Hepatocyte (in vitro differentiated cells): Measurements from ENCODE around the gene MBP. TPM values are rescaled to one million over a fixed set of nuclear protein-coding genes. Genes with fewer than 3 reads are reported as not detected.

Experiments
- DNase-seq: peaks from one replicate; pipeline ENCODE4 v3.0.0-alpha.2; 2016; ENCODE audit warnings: low spot score
- H2AFZ ChIP-seq: fragments of 200-600 bp; sonication (generic); 2 replicates; pipeline ENCODE4 v1.6.0; 2016; ENCODE audit warnings: antibody characterized with exemption, mild to moderate bottlenecking
- H3K27ac ChIP-seq: fragments of 200-600 bp; sonication (generic); 2 replicates; pipeline ENCODE4 v1.5.1; 2016; ENCODE audit warnings: mild to moderate bottlenecking
- H3K27me3 ChIP-seq: fragments of 200-600 bp; sonication (generic); 2 replicates; pipeline ENCODE4 v1.6.1; 2016
- H3K36me3 ChIP-seq: fragments of 200-600 bp; sonication (generic); replicated peaks from 2 replicates; pipeline ENCODE4 v1.5.1; 2016; ENCODE audit warnings: low read depth; ENCODE audit not compliant: insufficient read depth
- H3K4me1 ChIP-seq: fragments of 200-600 bp; sonication (generic); 2 replicates; pipeline ENCODE4 v1.5.1; 2016; ENCODE audit warnings: mild to moderate bottlenecking, moderate library complexity; ENCODE audit not compliant: insufficient read depth
- H3K4me2 ChIP-seq: fragments of 200-600 bp; sonication (generic); 2 replicates; pipeline ENCODE4 v1.6.0; 2016
- H3K4me3 ChIP-seq: fragments of 200-600 bp; sonication (generic); 2 replicates; pipeline ENCODE4 v1.5.1; 2016; ENCODE audit warnings: mild to moderate bottlenecking
- H3K79me2 ChIP-seq: fragments of 200-600 bp; sonication (generic); 2 replicates; pipeline ENCODE4 v1.6.0; 2017; ENCODE audit warnings: mild to moderate bottlenecking
- H3K9me2 ChIP-seq: fragments of 200-600 bp; sonication (generic); replicated peaks from 2 replicates; pipeline ENCODE4 v1.6.0; 2017; ENCODE audit warnings: mild to moderate bottlenecking; ENCODE audit not compliant: insufficient read depth
- H3K9me3 ChIP-seq: fragments of 200-600 bp; sonication (generic); 2 replicates; pipeline ENCODE4 v1.5.1; 2016; ENCODE audit warnings: low read depth, mild to moderate bottlenecking
- H4K20me1 ChIP-seq: fragments of 200-600 bp; sonication (generic); 2 replicates; pipeline ENCODE4 v1.6.0; 2016; ENCODE audit warnings: mild to moderate bottlenecking; ENCODE audit not compliant: insufficient read depth, poor library complexity, severe bottlenecking
- CTCF ChIP-seq: fragments of 200-600 bp; sonication (generic); IDR thresholded peaks from 2 replicates; pipeline ENCODE4 v1.5.1; 2016; ENCODE audit warnings: antibody characterized with exemption, mild to moderate bottlenecking; ENCODE audit not compliant: poor library complexity
- EZH2 ChIP-seq: fragments of 200-600 bp; sonication (generic); IDR thresholded peaks from 2 replicates; pipeline ENCODE4 v1.6.1; 2016; ENCODE audit warnings: antibody characterized with exemption, mild to moderate bottlenecking, borderline replicate concordance
- EZH2phosphoT487 ChIP-seq: fragments of 200-600 bp; sonication (generic); IDR thresholded peaks from one replicate; pipeline ENCODE4 v1.6.1; 2018; ENCODE audit warnings: antibody characterized with exemption, mild to moderate bottlenecking, low read depth, moderate library complexity; ENCODE audit not compliant: unreplicated experiment, severe bottlenecking
- WGBS: methylation state at CpG from one replicate; pipeline ENCODE4 v1.1.6; 2016; ENCODE audit warnings: low lambda C conversion rate; ENCODE audit errors: missing lambda C conversion rate; 5-methylcytosine and 5-hydroxymethylcytosine counted together
- polyA plus RNA-seq: library from polyadenylated mRNA; unstranded; fragments of >200 nt; fragmentation: Nextera tagmentation; extraction: Ambion mirVana; gene quantifications from 2 replicates; pipeline ENCODE4 v1.2.1, GENCODE V29; 2016
- total RNA-seq: library from RNA; depleted of rRNA; stranded (reverse); fragments of >200 nt; gene quantifications from 2 replicates; pipeline ENCODE4 v1.2.3, GENCODE V29; 2014

The MBP gene
- total and polyA plus RNA-seq, 2 experiments from 2014 or later: 21.6 to 22.1 TPM

GRCh38 chr18:77133835-77134496 is 1.4 kb upstream of the MBP start:
- no peak overlapping the region for H3K27ac ChIP-seq
- H2AFZ ChIP-seq: no peak overlapping the region
- WGBS: 61% methylated on average over 11 of the region's 12 CpGs
- no peak for TF ChIP-seq EZH2
- H3K36me3 ChIP-seq: no peaks in the 10 kb centered on the region
- peak overlapping the region; percentile 94 for H3K4me2 ChIP-seq
- H3K79me2 ChIP-seq: peaks cover 22% of the 10 kb centered on the region
- peaks cover 8% of the 10 kb centered on the region for H3K4me1 ChIP-seq
- H3K4me3 ChIP-seq: no peak overlapping the region
- H3K9me2 ChIP-seq: no peaks in the 10 kb centered on the region
- no peak for DNase-seq
- no peaks in the 10 kb centered on the region for H3K9me3 ChIP-seq
- no peaks in the 10 kb centered on the region for H3K27me3 ChIP-seq
- no peaks in the 10 kb centered on the region for H4K20me1 ChIP-seq

DNA sequence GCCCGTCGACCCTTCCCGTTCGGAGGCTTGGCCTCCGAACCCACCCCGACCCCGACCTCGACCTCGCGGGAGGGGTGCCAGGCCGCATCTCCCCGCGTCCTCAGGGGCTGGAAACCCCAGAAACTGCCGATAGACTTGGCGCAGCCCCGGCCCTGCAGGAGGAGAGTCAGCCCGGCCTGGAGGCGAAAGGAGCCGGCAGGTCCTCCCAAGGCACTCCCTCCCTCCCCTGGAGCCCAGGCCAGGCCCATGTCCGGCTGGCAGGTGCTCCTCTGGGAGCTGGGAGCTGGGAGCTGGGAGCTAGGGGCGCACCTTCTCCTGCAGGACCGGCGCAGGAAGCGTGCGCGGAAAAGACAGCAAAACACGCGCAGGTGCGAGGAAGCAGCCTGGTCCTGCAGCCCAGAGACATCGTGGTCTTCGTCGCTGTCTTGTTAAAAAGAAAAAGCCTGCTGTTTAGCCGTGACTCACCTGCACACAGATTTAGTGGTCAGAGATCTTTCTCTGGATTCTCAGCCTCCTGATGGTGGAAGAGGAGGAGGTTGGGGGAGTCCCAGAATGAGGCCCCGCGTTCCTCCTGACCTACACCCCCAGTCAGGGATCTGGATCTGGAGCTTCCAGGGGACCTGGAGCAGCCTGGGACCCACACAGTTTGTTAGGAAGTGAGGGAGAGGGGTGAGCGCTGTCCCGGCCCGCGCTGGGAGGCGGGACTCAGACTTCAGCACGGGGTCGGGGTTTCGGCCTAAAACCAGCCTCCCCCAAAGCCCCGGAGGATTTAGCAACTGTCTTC is 660 bp upstream of the MBP start:
- TF ChIP-seq CTCF (no peak), EZH2phosphoT487 (no peak), EZH2 (no peak)
- Histone ChIP-seq H3K79me2 (peaks cover 22% of the 10 kb centered on the region), H3K36me3 (no peaks in the 10 kb centered on the region), H3K4me2 (peak overlapping the region; percentile 94), H4K20me1 (no peaks in the 10 kb centered on the region), H3K27me3 (no peaks in the 10 kb centered on the region), H3K27ac (peak overlapping the region; percentile 98), H2AFZ (peak overlapping the region; percentile 92), H3K4me3 (peak overlapping the region; percentile 92), H3K9me2 (no peaks in the 10 kb centered on the region), H3K9me3 (no peaks in the 10 kb centered on the region), H3K4me1 (peaks cover 2% of the 10 kb centered on the region)
- peak; percentile 72 for DNase-seq
- 25% methylated on average over 28 of the region's 44 CpGs for WGBS

GRCh38 chr18:77131652-77132368 is 773 bp downstream of the MBP start:
- WGBS: 3% methylated on average over 39 of the region's 76 CpGs
- H2AFZ ChIP-seq: peak overlapping the region; percentile 92
- H3K4me3 ChIP-seq: peak overlapping the region; percentile 92
- no peaks in the 10 kb centered on the region for H4K20me1 ChIP-seq
- H3K4me2 ChIP-seq: peak overlapping the region; percentile 94
- DNase-seq: peak; percentile 77
- TF ChIP-seq CTCF (no peak), EZH2 (no peak), EZH2phosphoT487 (no peak)
- peaks cover 30% of the 10 kb centered on the region for H3K79me2 ChIP-seq
- H3K27me3 ChIP-seq: no peaks in the 10 kb centered on the region
- H3K27ac ChIP-seq: peak overlapping the region; percentile 98
- H3K36me3 ChIP-seq: no peaks in the 10 kb centered on the region
- no peaks in the 10 kb centered on the region for H3K9me2 ChIP-seq
- H3K4me1 ChIP-seq: no peaks in the 10 kb centered on the region
- no peaks in the 10 kb centered on the region for H3K9me3 ChIP-seq
